HT-29 (cell line): ENCODE measurements around the gene NUP93. TPM values are rescaled to one million over a fixed set of nuclear protein-coding genes. Genes with fewer than 3 reads are reported as not detected.

Experiments
- DNase-seq: peaks from one replicate; pipeline ENCODE4 v3.0.0-alpha.2; 2015; ENCODE audit warnings: low spot score
- total RNA-seq: library from RNA; depleted of rRNA; stranded (reverse); fragments of >200 nt; shearing (Covaris generic); gene quantifications from 2 replicates; pipeline ENCODE4 v1.2.3, GENCODE V29; 2014

NUP93 gene
- total RNA-seq, 1 experiment from 2014 or later = 94.6 TPM

GRCh38 chr16:56814537-56815432, 84.9 kb downstream of the NUP93 start:
- DNase-seq = no peak

- DNase-seq = no peak
Observed at GRCh38 chr16:56815721-56816120, 85.8 kb downstream of the NUP93 start.

GRCh38 chr16:56817056-56817455, 87.1 kb downstream of the NUP93 start:
- DNase-seq = no peak

GRCh38 chr16:56817938-56818337, 88.0 kb downstream of the NUP93 start:
- no peak for DNase-seq

GRCh38 chr16:56823081-56823733, 93.3 kb downstream of the NUP93 start:
- no peak for DNase-seq

- DNase-seq = peak; percentile 4
Observed at GRCh38 chr16:56824331-56824730, 94.4 kb downstream of the NUP93 start.

GRCh38 chr16:56824804-56825203, 94.9 kb downstream of the NUP93 start:
- no peak for DNase-seq

- no peak for DNase-seq
Observed at GRCh38 chr16:56825826-56826225, 95.9 kb downstream of the NUP93 start.

GRCh38 chr16:56828647-56829046, 98.7 kb downstream of the NUP93 start:
- DNase-seq = no peak

- DNase-seq = no peak
Observed at GRCh38 chr16:56830669-56831068, 100.7 kb downstream of the NUP93 start.

GRCh38 chr16:56832768-56833167, 102.8 kb downstream of the NUP93 start:
- DNase-seq = no peak

GRCh38 chr16:56833243-56833970, 103.5 kb downstream of the NUP93 start:
- DNase-seq = no peak

- DNase-seq = no peak
Observed at GRCh38 chr16:56835320-56835719, 105.4 kb downstream of the NUP93 start.

GRCh38 chr16:56836410-56837230, 106.7 kb downstream of the NUP93 start:
- DNase-seq = no peak

- DNase-seq = no peak
Observed at GRCh38 chr16:56838622-56839337, 108.9 kb downstream of the NUP93 start.

GRCh38 chr16:56841233-56841632, 111.3 kb downstream of the NUP93 start:
- DNase-seq = no peak

- no peak for DNase-seq
Observed at GRCh38 chr16:56841659-56842058, 111.7 kb downstream of the NUP93 start.

- no peak for DNase-seq
Observed at GRCh38 chr16:56842133-56842532, 112.2 kb downstream of the NUP93 start.

GRCh38 chr16:56844056-56844455, 114.1 kb downstream of the NUP93 start:
- no peak for DNase-seq

GRCh38 chr16:56847173-56847910, 117.4 kb downstream of the NUP93 start:
- no peak for DNase-seq
